ENCODE measurements around the gene SCIN. TPM values are rescaled to one million over a fixed set of nuclear protein-coding genes. Genes with fewer than 3 reads are reported as not detected.

SCIN gene
- polyA plus RNA-seq, 3 donors, result 79.1 to 144 (median 116) TPM

Other genes starting within 250 kb of the SCIN start
- gene VWDE, start 166.9 kb upstream of the SCIN start, polyA plus RNA-seq (ENCODE audit: insufficient read length in 3 of 3), result 1 to 10 TPM; 4.5 to 7.5 (median 5.1) TPM
- gene ARL4A, start 116.9 kb downstream of the SCIN start, polyA plus RNA-seq (ENCODE audit: insufficient read length in 3 of 3), result 10 to 100 TPM; 22.5 to 29.1 (median 27.6) TPM